Measurements from ENCODE around the gene MRAS.
A peak's percentile ranks its signal among the peaks of the same experiment; 100 is the strongest.
"Not testable (repeated sequence)": the region's sequence is repeated elsewhere in the genome, so short reads cannot be mapped to it uniquely, and the experiment has no call there.

The MRAS gene

GRCh38 chr3:138389841-138390581 is 41.6 kb downstream of the MRAS start:
- DNase-seq (ENCODE audit: low read depth) = peak; percentile 79

DNA sequence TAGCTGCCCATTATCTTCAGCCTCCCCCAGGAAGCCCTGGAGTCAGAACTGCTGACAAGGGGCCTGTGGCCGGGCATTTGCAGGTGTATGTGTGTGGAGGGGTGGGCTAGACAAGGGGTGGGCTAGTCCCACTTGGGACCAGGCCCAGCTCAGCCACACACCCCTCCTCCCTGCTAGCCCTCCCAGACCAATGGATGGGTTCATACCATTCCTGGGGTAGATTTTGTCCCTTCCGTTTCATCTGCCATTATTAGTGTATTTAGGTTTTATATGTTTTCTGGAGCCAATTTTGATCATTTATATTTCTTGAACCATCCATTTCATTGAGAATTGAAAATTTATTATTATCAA is 42.2 kb downstream of the MRAS start:
- DNase-seq (ENCODE audit: low read depth) = no peak

DNA sequence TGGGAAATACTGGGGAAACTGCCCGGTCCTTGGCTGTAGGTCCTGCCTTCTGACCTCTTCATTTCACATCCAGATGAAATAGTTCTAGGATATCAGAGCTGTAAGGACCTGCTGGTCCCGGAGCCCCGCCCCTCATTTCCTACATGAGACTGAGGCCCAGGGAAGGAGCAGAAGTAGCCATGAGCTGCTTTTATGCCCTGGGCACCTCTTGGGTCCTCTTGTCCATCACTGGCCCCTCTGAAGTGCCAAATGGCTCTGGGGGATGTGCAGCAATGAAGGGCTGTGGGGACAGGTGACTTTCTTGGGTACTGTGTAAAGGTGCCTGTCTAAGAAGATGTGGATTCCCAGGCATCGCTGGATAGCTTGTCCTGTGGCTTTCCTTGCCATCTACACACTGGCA is 45.8 kb downstream of the MRAS start:
- no peak for DNase-seq (ENCODE audit: low read depth)

GRCh38 chr3:138394686-138395085 is 46.3 kb downstream of the MRAS start:
- DNase-seq (ENCODE audit: low read depth) = no peak

DNA sequence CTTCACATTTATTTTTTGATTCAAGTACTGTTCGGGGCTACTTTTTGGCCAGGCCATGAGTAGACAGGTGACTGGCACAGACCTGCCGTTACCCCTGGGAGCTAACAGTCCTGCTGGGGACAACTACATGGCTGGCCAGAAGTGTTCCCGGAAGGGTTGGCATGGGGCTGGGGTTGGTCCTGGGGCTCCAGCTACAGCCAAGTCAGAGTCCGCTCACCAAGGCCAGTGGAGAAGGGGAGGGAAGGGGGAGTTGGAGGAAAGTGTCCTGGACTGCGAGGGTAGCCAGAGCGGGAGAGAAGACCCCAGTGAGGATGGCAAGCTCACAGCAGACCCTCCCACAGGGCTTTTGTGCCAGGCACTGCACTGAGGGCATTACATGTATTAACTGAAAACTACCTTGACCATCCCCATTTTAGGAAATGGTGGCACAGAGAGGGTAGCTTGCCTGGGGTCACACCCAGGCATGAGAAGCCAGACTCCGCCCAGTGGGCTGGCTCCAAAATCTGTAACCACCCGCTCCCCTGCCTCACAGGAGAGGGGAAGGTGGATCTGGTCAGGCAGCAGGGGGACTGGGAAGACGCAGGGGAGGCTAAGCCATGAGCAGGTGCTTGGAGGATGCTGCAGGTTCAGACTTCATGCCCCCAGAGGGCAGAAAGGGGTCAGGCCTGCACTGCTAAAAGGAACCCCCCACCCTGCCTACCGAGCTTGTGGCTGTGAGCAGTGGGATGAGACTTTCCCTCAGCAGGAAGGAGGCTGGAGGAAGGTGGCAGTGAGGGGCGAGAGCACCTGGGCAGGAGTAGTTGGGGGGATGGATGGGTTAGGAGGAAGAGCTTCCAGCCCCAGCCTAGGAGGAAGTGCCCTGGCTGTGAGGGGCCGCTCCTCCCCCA is 47.7 kb downstream of the MRAS start:
- no peak for DNase-seq (ENCODE audit: low read depth)

DNA sequence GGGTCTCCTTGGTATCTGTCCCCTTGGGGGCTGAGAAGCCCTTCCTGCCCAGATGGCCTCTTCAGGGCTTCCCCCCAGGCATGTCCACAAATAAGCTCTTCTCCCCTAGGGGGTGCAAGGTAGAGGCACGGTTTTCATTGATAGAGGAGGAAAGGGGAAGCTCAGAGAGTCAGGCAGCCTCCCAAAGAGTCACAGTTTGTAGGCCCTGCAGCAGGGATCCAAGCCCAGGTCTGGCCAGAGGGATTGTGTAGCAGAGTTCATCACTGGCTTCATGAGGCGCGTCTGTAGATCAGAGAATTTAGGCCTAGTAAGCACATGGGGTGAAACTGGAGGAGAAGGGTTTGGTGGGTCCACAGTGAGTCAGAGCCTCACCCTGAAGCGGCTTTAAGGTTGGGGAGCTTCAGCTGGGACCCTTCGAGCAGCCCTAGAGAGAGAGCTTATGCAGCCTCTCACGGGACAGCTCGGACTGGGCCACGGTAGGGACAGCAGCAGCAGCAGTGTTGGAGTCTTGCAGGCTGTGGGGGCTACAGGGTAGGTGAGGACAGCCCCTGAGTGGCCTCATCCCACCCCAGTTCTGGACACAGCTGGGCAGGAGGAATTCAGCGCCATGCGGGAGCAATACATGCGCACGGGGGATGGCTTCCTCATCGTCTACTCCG is 48.5 kb downstream of the MRAS start:
- DNase-seq (ENCODE audit: low read depth) = no peak

DNA sequence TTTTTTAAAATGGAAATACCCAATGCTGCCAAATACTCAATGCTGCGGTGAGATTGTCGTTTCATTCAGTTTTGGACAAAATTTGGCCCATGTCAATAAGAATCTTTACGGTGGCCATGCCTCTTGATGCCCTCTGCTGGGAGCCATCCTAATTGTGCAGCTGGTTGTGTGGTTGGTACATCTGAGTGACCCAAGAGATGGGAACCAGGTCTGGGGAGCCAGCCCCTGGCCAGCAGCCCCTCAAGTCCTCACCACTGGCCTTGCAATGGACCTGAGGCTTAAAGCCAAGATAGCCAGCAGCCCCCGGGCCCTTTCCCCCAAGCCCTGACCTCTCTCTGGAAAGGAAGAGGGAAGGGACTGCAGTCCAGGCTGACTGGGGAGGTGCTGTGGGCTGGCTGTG is 49.6 kb downstream of the MRAS start:
- no peak for DNase-seq (ENCODE audit: low read depth)

GRCh38 chr3:138398791-138399575 is 50.6 kb downstream of the MRAS start:
- DNase-seq (ENCODE audit: low read depth) = no peak

GRCh38 chr3:138399766-138400165 is 51.4 kb downstream of the MRAS start:
- DNase-seq (ENCODE audit: low read depth) = no peak

- DNase-seq (ENCODE audit: low read depth) = no peak
Measured at GRCh38 chr3:138400651-138401070, 52.3 kb downstream of the MRAS start.

DNA sequence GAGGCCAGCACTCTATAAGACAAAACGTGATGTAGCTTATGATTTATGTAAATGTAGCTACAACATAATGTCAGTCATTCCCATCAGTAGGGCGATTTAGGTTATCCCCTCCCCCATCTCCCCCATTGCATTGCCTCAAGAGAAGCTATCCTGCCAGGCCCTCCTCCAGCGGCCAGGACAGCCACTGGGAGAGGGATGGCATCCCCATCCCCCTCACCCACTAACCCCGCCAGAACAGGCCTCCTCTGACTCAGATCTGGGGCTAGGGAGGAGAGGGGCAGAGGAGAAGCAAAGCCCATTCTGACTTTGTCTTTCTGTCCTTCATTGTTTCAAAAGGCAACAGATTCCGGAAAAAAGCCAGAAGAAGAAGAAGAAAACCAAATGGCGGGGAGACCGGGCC is 53.5 kb downstream of the MRAS start:
- no peak for DNase-seq (ENCODE audit: low read depth)

GRCh38 chr3:138404121-138404520 is 55.7 kb downstream of the MRAS start:
- DNase-seq (ENCODE audit: low read depth) = no peak

DNA sequence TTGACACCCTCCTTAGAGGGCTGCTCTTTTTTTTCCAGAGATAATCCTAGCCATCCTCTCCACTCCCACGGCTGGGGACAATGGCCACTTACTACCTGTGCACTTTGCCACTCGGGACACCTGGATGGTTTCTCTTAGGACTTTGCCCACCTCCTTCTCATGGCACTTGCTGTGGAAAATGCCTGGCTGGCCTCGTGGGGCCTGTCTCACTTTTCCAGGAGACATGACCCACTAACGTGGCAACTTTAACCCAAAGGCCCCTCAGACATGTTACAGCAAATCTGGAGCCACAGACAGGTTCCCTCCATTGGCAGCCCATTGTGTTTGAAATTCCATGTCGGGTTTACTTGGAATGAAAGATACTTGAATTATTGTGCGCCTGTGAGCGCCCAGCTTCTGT is 56.6 kb downstream of the MRAS start:
- no peak for DNase-seq (ENCODE audit: low read depth)

DNA sequence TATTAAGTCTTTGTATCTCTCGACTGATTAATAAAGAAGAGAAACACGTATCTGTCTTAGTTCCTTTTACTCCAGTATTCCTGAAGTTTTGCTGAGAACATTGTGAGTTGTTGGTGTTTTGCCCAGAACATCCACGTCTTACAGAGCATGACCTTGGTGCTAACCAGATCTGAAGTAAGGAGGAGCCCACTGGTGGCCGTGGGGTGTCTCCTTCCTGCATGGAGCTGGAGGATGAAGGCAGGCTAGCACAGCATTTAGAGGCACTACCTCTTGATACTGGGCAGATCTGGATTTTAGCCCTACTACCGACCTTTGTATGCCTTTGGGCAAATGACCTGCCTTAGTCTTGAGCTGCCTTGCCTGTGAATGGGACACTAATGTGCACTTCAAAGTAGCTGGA is 57.1 kb downstream of the MRAS start:
- no peak for DNase-seq (ENCODE audit: low read depth)

- no peak for DNase-seq (ENCODE audit: low read depth)
Measured at GRCh38 chr3:138406606-138407005, 58.2 kb downstream of the MRAS start.

GRCh38 chr3:138407236-138407907 is 59.0 kb downstream of the MRAS start:
- DNase-seq (ENCODE audit: low read depth) = no peak

- DNase-seq (ENCODE audit: low read depth) = no peak
Measured at GRCh38 chr3:138408751-138409570, 60.6 kb downstream of the MRAS start.

DNA sequence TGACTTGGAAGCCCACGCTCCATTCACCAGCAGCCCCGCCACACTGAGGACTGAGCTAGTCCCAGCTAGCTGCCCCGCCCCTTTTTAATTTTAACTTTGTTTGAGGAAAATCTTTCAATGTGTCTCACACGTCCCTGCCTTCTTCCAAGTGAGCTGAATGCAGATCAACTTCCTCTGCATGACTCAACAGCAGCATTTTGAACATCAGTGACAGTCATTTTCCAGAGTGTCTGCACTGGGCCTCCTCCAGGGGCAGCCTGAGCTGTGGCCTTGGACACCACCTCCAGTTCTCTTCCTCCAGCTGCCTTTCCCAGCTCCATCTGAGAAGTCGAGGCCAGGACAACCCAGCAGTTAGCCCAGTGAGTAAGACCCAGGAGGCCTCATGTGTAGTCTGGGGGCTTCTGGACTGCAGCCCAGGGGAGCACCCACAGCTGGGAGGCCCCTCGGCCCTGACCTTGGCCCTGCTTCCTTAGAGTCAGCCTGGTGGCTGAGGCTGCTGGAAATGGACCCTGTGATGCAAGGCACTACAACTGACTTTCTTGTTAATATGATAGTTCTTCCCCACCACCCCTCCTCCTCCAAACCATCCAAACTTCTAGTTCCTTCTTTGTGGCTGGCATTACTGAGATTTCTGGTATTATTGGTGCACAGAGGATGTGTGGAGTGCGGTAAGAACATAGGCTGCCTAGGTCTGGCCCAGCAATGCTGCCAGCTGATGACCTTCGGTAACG is 64.6 kb downstream of the MRAS start:
- DNase-seq (ENCODE audit: low read depth) = no peak

- not testable (repeated sequence) for DNase-seq (ENCODE audit: low read depth)
Measured at GRCh38 chr3:138416236-138416635, 67.9 kb downstream of the MRAS start.

GRCh38 chr3:138417559-138417982 is 69.2 kb downstream of the MRAS start:
- DNase-seq (ENCODE audit: low read depth) = peak; percentile 60
